Activated gamma-delta T cell (primary cell): Measurements from ENCODE around the gene SCUBE2.
"Not testable (repeated sequence)": the region's sequence is repeated elsewhere in the genome, so short reads cannot be mapped to it uniquely, and the experiment has no call there.

Experiments used
- DNase-seq: peaks from one replicate; lab custom pipeline; 2025; lab: John Stamatoyannopoulos, UW

The SCUBE2 gene

DNA sequence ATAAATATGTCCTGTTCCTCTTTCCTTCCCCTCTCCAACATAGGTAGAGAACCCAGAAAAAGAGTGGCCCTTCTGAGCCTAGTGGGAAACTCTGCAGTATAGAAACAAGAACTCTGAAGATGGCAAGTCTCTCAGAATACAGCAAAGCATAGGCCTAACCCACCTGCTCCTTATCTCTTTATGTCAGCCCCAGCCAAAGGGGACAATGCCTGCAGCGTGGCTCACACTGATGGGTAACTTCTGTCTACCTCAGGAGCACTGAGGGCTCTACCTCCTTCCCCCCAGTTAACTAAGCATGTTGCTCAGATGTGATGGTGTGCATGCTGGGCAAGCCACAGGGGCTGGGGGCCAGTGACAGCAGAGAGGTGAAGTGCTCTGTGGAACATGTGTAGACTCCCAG lies 82.7 kb downstream of the SCUBE2 start:
- DNase-seq: no peak

GRCh38 chr11:9008011-9008550 lies 83.3 kb downstream of the SCUBE2 start:
- no peak for DNase-seq

GRCh38 chr11:9005087-9005486 lies 86.3 kb downstream of the SCUBE2 start:
- DNase-seq: no peak

DNA sequence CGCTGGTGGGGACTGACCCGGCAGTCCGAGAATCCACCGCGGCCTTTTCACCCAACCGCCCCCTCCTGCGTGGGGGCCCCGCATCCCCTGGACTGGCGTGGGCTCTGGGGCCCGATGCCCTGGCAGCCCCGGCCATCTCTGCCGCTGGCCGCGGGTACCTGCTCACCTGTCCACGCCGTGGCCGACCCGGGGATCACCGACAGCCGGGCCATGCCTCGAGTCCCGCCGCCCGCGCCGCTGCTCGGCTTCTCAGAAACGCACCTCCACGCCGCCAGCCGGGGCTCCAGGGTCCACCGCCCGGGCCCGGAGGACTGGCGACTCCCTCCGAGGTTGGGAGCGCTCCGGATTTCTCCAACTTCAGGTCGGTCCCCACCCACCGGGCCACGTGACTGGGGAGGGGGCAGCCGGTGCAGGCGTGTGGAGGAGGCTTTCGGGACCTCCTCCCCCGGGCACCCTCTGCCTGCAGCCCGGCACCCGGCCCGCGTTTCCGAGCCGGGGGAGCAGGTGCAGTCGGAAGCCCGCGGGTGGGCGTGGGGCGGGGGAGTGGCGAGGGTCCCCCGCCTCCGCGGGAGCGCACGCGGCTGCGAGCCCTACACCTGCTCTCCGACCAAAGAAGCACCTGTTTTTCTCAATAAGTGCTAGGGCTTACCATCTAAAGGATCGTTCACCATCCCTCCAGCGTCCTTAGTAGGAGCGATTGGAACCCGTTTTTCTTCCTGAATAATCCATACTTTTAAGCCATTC lies 87.0 kb downstream of the SCUBE2 start:
- peak; percentile 25 for DNase-seq

DNA sequence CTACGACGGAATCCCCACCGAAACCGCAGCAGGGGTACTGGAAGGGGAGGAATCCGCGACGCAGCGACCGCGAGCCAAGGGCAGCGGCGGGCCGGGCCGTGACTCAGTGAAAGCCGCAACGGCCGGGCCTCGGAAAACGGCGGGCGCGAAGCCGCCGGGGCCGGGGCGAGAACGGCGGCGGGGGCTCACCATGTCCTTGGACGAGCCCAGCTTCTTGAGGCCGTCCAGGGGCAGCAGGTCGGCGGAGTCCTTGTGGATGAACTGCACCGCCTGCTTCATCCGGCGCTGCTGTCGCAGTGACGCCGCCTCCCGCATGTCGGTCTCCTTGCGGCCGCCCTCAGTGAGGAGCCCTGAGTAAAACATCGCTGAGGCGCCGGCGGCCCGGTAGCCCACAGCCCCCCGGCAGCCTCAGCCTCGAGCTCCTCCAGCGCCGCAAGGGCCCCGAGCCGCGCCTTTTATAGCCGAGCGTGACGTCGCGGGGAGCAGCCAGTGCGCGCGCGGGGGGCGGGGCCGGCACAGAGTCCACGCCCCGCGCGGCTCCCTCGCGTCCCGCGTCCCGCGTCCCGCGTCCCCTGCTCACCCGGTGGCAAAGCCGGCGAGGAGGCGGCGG lies 87.7 kb downstream of the SCUBE2 start, which contains the start of gene NRIP3:
Gene NRIP3, minus strand, starts transcription at position 429 of the 610 bp plus-strand sequence. Its CDS starts 66 bp downstream, at position 363.
- DNase-seq: peak; percentile 74

DNA sequence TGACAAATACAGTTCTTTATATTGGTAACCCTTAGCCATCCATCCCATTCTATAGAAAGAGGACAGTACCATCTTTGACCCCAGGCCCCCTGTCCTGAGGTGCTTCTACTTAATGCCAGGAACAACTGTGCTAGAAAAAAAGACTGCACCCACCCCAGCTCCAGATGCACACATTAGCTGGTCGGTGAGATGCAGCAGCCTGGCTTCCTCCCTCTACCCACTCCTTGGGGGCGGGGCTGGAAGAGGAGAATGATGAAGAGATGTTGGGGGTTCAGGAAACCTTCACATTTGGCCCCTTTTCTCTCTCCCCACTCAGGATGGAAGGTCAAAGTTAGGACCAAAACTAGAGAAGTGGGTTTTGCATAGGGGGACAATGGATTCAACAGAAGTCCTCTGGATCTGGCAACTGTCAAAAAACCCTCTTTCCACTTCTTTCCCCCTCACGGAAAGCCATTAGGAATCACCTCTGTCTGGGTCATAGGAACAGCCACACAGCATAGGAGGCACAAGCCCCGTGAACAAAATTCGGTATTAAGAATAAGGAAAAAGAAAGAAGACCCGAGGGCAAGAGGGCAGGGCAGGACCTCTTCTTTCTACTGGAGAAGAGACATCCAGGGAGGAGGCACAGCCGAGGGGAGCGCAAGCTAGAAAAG lies 88.4 kb downstream of the SCUBE2 start:
- no peak for DNase-seq

DNA sequence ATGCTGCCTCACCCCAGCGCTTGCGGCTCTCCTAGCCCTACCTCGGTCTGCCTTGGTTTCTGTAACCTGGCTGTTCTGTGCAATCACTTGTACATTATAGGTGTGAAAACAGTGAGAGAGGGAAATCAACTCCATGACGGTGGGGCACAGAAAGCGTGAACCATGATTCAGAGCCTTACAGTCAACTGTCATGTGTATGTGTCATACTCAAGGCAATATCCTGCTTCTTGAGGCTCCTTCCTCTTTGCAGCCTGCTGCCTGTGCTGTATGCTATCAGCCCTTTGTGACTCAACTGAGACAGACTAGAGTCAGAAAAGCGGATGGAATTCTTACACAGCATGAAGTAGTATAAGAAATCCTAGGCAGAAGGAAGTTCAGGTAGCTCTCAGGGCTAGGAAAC lies 89.7 kb downstream of the SCUBE2 start:
- no peak for DNase-seq

GRCh38 chr11:8998017-8998416 lies 93.4 kb downstream of the SCUBE2 start:
- no peak for DNase-seq

DNA sequence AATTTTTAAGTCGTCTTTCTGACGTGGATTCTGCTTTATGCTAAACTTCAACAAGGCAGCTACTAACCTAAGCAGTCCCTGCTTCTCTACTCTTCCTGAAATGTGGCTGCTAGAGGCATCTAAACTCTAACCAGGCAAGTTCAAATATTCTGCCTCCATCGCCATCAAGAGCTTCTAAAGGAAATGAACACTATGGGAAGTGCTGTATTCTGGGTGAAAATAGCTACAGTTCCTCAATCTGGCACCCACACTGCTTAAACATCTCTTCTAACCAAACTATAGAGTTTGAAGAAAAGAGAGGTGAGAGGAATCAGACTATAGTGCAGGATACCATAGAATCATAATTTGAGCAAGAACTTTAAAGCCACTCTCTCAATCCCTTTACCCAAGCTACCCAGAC lies 93.9 kb downstream of the SCUBE2 start:
- DNase-seq: no peak

- no peak for DNase-seq
Observed at GRCh38 chr11:8989453-8989852, 101.9 kb downstream of the SCUBE2 start.

DNA sequence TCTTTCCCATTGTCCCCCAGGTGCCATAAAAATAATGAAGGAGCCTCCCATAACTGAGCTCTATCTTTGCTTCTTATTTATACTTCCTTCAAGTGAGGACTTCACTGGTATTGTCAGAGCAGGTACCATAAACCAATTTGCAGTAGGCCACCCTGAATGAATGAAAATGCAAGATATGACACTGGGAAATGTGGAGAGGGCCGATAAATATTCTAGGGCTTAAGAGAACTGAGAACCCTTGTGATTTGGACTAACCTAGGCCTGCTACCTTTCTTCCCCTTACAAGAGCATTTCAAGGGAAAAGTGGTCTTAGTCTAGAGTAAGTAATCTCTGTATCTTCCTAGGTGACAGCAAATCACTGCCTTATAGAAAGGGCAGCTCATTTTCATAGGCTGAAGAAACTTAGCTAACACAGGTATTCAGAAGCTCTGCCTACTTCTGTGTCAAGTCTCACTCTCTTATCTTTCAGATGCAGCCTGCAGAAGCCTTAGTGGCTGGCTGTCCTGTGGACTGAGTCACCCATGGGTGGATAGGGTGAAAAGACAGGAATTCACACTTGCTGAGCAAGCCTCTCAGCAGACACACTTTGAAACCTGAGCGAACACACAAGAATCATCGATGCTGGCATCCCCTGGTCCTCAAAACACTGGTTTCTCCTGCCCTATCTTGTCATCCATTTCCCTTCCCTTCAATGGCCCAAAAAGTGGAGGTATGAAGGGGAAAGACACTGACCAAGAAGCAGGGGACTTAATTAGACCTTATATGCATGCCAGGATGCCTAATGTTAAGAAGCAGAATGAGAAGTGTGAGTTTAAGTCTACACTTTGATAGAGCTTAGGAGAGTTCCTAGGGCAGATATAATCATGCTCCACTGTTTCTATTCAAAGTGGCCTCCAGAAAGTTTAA lies 102.8 kb downstream of the SCUBE2 start:
- DNase-seq: no peak

DNA sequence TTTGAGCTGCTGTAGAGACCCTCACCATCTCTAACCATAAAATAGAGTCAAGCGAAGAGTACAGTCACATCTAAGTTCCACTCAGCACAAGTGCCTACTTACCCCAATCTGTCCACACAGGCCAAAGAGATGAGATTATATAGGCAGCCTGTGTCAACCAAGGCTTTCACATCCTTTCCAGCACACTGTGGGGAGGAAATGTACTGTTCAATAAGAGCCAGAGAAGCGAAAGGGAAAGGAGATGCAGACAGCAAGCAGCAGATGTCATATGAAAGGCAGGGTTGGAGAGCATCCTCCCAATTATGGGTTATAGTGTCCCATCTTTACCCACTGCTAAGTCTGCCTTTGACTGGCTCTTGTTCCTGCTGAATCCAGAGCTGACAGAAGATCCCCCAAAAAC lies 104.0 kb downstream of the SCUBE2 start:
- no peak for DNase-seq

DNA sequence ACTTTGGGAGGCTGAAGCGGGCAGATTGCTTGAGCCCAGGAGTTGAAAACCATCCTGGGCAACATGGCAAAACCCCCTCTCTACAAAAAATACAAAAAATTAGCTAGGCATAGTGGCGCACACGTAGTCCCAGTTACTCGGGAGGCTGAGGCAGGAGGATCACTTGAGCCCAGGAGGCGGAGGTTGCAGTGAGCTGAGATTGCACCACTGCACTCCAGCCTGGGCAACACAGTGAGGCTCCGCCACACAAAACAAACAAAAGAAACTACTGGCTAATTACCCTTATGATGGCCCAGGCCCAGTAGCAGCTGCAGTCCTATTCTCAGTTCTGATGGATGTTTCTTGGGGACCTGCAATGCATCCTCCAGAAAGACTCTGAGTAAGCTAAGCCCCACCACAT lies 104.6 kb downstream of the SCUBE2 start:
- not testable (repeated sequence) for DNase-seq

DNA sequence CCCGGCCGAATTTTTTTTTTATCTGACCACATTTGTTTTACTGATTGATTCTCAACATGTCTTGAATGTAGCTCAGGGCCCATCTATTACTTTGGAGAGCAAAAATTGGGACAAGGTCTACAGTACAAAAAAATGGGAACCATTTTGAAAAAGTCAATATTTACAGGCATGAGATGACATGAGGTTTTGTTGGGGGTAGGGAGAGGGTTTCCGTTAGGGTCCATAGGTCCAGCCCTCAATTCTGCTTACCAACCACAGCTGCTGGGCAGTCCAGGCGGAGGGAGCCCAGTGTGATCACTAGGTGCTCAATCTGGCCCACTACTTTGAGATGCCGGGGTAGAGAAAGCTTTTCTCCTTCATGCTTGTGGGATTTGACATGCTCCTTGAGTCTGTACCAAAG lies 105.9 kb downstream of the SCUBE2 start:
- no peak for DNase-seq

- DNase-seq: no peak
Observed at GRCh38 chr11:8983552-8983951, 107.8 kb downstream of the SCUBE2 start.

GRCh38 chr11:8980485-8980884 lies 110.9 kb downstream of the SCUBE2 start:
- DNase-seq: no peak

- DNase-seq: not testable (repeated sequence)
Observed at GRCh38 chr11:8979365-8979764, 112.0 kb downstream of the SCUBE2 start.

DNA sequence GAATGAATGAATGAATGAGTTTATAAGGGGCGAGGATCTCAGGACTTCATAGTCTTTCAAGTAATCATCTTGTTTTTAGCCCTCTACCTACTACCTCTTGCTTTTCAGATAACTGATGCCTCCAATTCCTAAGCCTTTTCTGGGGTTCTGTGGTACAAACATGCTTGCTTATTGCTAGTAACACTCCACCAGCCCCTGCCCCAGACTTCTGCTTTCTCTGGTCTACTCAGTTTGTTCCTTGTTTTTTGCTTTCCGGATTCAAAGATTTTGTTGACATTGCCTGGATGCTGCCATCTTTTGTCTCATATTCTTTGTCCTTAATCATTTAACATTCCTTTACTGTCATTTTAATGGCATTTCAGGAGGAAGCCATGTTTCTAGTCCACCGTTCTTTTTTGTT lies 118.3 kb downstream of the SCUBE2 start:
- DNase-seq: no peak

- DNase-seq: no peak
Observed at GRCh38 chr11:8971924-8972316, 119.5 kb downstream of the SCUBE2 start.

DNA sequence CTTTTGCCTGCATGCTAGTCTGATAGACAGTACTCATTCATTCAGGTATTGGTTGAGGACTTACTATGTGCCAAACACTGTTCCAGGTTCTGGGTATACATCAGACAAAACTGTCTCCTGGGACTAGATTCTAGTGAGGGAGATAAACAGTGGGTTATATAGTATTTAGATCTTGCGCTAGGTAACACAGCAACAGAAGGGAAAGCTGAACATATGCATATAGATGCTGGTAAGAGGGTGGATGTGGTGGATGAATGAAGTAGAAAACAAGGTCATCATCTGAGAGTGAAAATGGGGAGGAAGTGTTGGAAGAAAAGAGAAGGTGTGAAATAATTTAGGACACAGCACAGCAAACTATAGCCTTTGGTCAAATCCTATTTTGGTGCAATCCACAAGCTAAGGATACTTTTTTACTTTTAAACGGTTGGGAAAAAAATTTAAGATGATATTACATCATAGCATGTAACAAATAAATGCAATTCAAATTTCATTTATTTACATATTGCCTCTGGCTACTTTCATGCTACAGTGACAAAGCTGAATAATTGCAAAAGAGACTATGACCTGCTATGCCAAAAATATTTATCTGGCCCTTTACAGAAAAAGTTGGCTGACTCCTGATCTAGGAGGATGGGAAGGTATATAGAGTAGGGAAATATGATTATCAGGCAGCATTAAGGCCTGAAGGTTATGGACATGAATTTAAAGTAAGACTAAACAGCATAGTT lies 120.0 kb downstream of the SCUBE2 start:
- DNase-seq: no peak
